GM23338 (cell line): Measurements from ENCODE around the gene HTR7.

ENCODE experiments used
- CREB1 ChIP-seq: fragments of 250-450 bp; sonication (Bioruptor Pico); IDR thresholded peaks from 2 replicates; pipeline ENCODE4 v1.5.0; 2020; ENCODE audit warnings: low read depth, mild to moderate bottlenecking, moderate library complexity
- EZH2 ChIP-seq: fragments of 200-600 bp; sonication (generic); IDR thresholded peaks from one replicate; pipeline ENCODE4 v1.8.0; 2017; ENCODE audit warnings: antibody characterized with exemption, mild to moderate bottlenecking, low read depth; ENCODE audit not compliant: unreplicated experiment
- EZH2phosphoT487 ChIP-seq: fragments of 200-600 bp; sonication (generic); IDR thresholded peaks from one replicate; pipeline ENCODE4 v1.8.1; 2018; ENCODE audit warnings: antibody characterized with exemption; ENCODE audit not compliant: unreplicated experiment
- JUNB ChIP-seq: IDR thresholded peaks from one replicate; pipeline ENCODE4 v1.6.1; 2016; ENCODE audit warnings: antibody characterized with exemption; ENCODE audit not compliant: unreplicated experiment
- NANOG ChIP-seq: IDR thresholded peaks from 2 replicates; pipeline ENCODE4 v1.6.1; 2016; ENCODE audit warnings: antibody characterized with exemption, borderline replicate concordance
- POLR2AphosphoS5 ChIP-seq: IDR thresholded peaks from 2 replicates; pipeline ENCODE4 v1.6.1; 2016; ENCODE audit warnings: antibody characterized with exemption, low read depth
- ZNF114 ChIP-seq: fragments of 250-450 bp; sonication (Bioruptor Pico); IDR thresholded peaks from 2 replicates; pipeline ENCODE4 v1.5.0; 2020; ENCODE audit warnings: mild to moderate bottlenecking, moderate library complexity
- ZNF331 ChIP-seq: fragments of 250-450 bp; sonication (Bioruptor Pico); IDR thresholded peaks from 2 replicates; pipeline ENCODE4 v1.5.0; 2020; ENCODE audit warnings: low read depth, mild to moderate bottlenecking, moderate library complexity
- TF ChIP-seq, protein P1 (sequence below), 2 experiments: fragments of 200-600 bp in 1 of 2; sonication (generic) in 1 of 2; conservative IDR thresholded peaks; 2 replicates each; pipeline versions ENCODE4 v1.5.1 to v1.6.1; 2016 to 2017; ENCODE audit warnings: antibody characterized with exemption in 2 of 2, low read depth in 2 of 2, mild to moderate bottlenecking in 2 of 2, moderate library complexity in 1 of 2
- TF ChIP-seq, protein P2 (sequence below): IDR thresholded peaks from one replicate; pipeline ENCODE4 v1.6.1; 2018; ENCODE audit warnings: antibody characterized with exemption; ENCODE audit not compliant: unreplicated experiment
- TF ChIP-seq, protein P3 (sequence below): IDR thresholded peaks from 2 replicates; pipeline ENCODE4 v1.6.1; 2016; ENCODE audit warnings: antibody characterized with exemption
- TF ChIP-seq, protein P4 (sequence below): fragments of 250-450 bp; sonication (Bioruptor Pico); IDR thresholded peaks from 2 replicates; pipeline ENCODE4 v1.5.0; 2020; ENCODE audit warnings: mild to moderate bottlenecking, moderate library complexity

DNA sequence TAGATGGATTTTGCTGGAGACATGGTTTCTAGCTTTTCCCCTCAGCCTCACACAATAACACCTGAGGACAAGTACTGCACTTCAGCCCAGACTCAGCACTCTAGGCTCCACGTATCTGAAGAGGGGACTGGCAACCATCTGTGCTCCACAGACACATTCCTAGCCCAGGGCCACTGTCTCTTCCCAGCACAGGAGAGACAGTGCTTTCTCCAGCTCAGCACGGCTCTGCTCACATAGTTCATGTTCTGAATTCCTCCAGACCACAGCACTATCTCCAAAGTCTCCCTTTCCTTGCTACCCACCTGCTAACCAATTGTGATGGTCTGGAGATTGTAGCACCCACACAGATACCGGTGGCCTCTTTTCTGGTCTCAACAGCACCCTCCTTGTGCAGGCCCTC, 114.5 kb downstream of the HTR7 start:
- TF ChIP-seq, protein P1, sequence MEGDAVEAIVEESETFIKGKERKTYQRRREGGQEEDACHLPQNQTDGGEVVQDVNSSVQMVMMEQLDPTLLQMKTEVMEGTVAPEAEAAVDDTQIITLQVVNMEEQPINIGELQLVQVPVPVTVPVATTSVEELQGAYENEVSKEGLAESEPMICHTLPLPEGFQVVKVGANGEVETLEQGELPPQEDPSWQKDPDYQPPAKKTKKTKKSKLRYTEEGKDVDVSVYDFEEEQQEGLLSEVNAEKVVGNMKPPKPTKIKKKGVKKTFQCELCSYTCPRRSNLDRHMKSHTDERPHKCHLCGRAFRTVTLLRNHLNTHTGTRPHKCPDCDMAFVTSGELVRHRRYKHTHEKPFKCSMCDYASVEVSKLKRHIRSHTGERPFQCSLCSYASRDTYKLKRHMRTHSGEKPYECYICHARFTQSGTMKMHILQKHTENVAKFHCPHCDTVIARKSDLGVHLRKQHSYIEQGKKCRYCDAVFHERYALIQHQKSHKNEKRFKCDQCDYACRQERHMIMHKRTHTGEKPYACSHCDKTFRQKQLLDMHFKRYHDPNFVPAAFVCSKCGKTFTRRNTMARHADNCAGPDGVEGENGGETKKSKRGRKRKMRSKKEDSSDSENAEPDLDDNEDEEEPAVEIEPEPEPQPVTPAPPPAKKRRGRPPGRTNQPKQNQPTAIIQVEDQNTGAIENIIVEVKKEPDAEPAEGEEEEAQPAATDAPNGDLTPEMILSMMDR (conservative IDR thresholded peaks at IDR 0.05; ENCODE audit: low read depth in 2 of 2) = no peak
- no peak for TF ChIP-seq EZH2phosphoT487
- TF ChIP-seq, protein P2, sequence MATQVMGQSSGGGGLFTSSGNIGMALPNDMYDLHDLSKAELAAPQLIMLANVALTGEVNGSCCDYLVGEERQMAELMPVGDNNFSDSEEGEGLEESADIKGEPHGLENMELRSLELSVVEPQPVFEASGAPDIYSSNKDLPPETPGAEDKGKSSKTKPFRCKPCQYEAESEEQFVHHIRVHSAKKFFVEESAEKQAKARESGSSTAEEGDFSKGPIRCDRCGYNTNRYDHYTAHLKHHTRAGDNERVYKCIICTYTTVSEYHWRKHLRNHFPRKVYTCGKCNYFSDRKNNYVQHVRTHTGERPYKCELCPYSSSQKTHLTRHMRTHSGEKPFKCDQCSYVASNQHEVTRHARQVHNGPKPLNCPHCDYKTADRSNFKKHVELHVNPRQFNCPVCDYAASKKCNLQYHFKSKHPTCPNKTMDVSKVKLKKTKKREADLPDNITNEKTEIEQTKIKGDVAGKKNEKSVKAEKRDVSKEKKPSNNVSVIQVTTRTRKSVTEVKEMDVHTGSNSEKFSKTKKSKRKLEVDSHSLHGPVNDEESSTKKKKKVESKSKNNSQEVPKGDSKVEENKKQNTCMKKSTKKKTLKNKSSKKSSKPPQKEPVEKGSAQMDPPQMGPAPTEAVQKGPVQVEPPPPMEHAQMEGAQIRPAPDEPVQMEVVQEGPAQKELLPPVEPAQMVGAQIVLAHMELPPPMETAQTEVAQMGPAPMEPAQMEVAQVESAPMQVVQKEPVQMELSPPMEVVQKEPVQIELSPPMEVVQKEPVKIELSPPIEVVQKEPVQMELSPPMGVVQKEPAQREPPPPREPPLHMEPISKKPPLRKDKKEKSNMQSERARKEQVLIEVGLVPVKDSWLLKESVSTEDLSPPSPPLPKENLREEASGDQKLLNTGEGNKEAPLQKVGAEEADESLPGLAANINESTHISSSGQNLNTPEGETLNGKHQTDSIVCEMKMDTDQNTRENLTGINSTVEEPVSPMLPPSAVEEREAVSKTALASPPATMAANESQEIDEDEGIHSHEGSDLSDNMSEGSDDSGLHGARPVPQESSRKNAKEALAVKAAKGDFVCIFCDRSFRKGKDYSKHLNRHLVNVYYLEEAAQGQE = no peak
- TF ChIP-seq ZNF114 (CRISPR knock-in tag) = no peak
- no peak for TF ChIP-seq EZH2
- TF ChIP-seq POLR2AphosphoS5 = no peak
- no peak for TF ChIP-seq ZNF331 (CRISPR knock-in tag)
- no peak for TF ChIP-seq JUNB
- TF ChIP-seq CREB1 = no peak
- TF ChIP-seq NANOG = no peak
- TF ChIP-seq, protein P3, sequence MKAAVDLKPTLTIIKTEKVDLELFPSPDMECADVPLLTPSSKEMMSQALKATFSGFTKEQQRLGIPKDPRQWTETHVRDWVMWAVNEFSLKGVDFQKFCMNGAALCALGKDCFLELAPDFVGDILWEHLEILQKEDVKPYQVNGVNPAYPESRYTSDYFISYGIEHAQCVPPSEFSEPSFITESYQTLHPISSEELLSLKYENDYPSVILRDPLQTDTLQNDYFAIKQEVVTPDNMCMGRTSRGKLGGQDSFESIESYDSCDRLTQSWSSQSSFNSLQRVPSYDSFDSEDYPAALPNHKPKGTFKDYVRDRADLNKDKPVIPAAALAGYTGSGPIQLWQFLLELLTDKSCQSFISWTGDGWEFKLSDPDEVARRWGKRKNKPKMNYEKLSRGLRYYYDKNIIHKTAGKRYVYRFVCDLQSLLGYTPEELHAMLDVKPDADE = no peak
- TF ChIP-seq, protein P4, sequence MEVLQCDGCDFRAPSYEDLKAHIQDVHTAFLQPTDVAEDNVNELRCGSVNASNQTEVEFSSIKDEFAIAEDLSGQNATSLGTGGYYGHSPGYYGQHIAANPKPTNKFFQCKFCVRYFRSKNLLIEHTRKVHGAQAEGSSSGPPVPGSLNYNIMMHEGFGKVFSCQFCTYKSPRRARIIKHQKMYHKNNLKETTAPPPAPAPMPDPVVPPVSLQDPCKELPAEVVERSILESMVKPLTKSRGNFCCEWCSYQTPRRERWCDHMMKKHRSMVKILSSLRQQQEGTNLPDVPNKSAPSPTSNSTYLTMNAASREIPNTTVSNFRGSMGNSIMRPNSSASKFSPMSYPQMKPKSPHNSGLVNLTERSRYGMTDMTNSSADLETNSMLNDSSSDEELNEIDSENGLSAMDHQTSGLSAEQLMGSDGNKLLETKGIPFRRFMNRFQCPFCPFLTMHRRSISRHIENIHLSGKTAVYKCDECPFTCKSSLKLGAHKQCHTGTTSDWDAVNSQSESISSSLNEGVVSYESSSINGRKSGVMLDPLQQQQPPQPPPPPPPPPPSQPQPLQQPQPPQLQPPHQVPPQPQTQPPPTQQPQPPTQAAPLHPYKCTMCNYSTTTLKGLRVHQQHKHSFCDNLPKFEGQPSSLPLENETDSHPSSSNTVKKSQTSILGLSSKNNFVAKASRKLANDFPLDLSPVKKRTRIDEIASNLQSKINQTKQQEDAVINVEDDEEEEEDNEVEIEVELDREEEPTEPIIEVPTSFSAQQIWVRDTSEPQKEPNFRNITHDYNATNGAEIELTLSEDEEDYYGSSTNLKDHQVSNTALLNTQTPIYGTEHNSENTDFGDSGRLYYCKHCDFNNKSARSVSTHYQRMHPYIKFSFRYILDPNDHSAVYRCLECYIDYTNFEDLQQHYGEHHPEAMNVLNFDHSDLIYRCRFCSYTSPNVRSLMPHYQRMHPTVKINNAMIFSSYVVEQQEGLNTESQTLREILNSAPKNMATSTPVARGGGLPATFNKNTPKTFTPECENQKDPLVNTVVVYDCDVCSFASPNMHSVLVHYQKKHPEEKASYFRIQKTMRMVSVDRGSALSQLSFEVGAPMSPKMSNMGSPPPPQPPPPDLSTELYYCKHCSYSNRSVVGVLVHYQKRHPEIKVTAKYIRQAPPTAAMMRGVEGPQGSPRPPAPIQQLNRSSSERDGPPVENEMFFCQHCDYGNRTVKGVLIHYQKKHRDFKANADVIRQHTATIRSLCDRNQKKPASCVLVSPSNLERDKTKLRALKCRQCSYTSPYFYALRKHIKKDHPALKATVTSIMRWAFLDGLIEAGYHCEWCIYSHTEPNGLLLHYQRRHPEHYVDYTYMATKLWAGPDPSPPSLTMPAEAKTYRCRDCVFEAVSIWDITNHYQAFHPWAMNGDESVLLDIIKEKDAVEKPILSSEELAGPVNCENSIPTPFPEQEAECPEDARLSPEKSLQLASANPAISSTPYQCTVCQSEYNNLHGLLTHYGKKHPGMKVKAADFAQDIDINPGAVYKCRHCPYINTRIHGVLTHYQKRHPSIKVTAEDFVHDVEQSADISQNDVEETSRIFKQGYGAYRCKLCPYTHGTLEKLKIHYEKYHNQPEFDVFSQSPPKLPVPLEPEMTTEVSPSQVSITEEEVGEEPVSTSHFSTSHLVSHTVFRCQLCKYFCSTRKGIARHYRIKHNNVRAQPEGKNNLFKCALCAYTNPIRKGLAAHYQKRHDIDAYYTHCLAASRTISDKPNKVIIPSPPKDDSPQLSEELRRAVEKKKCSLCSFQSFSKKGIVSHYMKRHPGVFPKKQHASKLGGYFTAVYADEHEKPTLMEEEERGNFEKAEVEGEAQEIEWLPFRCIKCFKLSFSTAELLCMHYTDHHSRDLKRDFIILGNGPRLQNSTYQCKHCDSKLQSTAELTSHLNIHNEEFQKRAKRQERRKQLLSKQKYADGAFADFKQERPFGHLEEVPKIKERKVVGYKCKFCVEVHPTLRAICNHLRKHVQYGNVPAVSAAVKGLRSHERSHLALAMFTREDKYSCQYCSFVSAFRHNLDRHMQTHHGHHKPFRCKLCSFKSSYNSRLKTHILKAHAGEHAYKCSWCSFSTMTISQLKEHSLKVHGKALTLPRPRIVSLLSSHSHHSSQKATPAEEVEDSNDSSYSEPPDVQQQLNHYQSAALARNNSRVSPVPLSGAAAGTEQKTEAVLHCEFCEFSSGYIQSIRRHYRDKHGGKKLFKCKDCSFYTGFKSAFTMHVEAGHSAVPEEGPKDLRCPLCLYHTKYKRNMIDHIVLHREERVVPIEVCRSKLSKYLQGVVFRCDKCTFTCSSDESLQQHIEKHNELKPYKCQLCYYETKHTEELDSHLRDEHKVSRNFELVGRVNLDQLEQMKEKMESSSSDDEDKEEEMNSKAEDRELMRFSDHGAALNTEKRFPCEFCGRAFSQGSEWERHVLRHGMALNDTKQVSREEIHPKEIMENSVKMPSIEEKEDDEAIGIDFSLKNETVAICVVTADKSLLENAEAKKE (CRISPR knock-in tag) = no peak
